Left colon (tissue), 2 donors: ENCODE data around the gene ARHGAP23. TPM values are rescaled to one million over a fixed set of nuclear protein-coding genes. Genes with fewer than 3 reads are reported as not detected.

Experiments used
- ATAC-seq: fragments of 200-7000 bp; cut with Tn5 transposase; one replicate; pipeline ENCODE4 v1.9.1; 2020; ENCODE audit warnings: mild to moderate bottlenecking, moderate library complexity
- DNase-seq, 2 donors: peaks; one replicate each; pipeline ENCODE4 v3.0.0-alpha.2; 2020
- intact Hi-C, 2 donors: fragments of 100-400 bp; cut with DNase I in 1 of 2; cut with micrococcal nuclease in 1 of 2; formaldehyde crosslinking; loops; one replicate each; pipeline versions ENCODE4 v1.11.2 to v1.14.0; 2022; cut with DNase I, micrococcal nuclease
- total RNA-seq, 2 donors: library from RNA; stranded (reverse); fragmentation: NEBNext Ultra II Directional; extraction: Animal tissue kit (Norgen Biotek cat#: 25700); gene quantifications; one replicate each; pipeline ENCODE4 v1.2.1, GENCODE V29; 2021
- donor health status: DM: no; HTN: no; CAD: no.
- donor health status: DM: yes; HTN: yes; CAD: no.

ARHGAP23 gene
- total RNA-seq, 2 donors from 2014 or later, result 3.9 to 11.3 TPM

DNA sequence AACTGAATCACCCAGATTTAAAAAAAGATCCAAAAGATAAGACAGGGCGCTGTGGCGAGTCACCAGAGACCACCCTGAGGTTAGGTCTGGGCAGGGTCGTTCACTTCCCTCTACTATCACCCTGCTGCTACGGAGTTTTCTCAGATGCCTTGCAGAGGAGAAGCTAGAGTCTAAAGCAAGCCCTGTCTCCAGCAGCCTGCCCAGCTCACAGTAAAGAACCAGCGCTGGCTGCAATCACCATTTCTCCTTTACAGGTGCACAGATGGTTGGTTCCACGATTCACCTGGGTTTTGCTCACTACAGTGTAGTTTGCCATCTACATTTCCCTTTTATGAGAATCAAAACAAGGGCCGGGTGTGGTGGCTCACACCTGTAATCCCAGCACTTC, 106.2 kb downstream of the ARHGAP23 start:
- intact Hi-C loops, result no loop called here
- ATAC-seq (no peak), DNase-seq (no peak)

- intact Hi-C loops, result no loop called here
These were observed 107.6 kb downstream of the ARHGAP23 start for GRCh38 chr17:38535886-38536285.

DNA sequence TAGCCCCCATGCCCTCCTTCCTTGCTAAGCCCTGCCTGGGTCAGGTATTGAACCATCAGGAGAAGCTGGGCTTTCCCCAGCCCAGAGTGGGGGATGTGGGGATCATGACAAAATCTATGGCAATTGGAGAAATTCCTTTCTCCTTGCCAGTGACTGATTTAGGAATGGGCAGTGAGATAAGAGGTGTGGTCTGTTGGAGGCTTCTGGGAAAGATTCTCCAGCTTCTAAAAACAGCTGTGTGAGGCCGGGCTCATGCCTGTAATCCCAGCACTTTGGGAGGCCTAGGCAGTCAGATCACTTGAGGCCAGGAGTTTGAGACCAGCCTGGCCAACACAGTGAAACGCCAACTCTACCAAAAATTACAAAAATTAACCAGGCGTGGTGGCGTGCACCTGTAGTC, 108.4 kb downstream of the ARHGAP23 start:
- no peak for ATAC-seq
- no peak for DNase-seq
- intact Hi-C loops, result no loop called here

More at GRCh38 chr17:38535886-38536285, 107.6 kb downstream of the ARHGAP23 start:
- ATAC-seq (no peak), DNase-seq (no peak)

GRCh38 chr17:38538906-38539305, 110.6 kb downstream of the ARHGAP23 start:
- ATAC-seq, result peak; percentile 88

DNA sequence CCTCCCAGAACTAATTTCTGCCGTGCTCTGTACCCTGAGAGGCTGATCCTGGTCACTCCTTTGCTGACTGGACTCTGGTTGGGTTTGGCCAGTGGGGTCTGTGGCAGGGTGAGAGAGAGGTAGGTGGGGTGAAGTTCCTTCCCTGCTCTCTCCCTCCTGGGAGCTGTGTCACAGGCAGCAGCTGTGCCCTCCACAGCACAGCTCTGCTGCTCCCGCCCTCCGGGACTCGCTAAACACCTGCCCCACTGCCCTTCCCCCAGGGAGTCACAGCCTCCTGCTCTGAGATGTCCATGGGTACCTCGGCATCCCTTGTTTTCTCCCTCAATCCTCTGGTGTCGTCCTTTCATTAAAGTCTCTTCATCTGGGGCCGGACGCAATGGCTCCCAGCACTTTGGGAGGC, 111.1 kb downstream of the ARHGAP23 start:
- intact Hi-C loops, result no loop called here
- no peak for DNase-seq
- peak; percentile 27 for ATAC-seq

More at GRCh38 chr17:38538906-38539305, 110.6 kb downstream of the ARHGAP23 start:
- intact Hi-C loops, result no loop called here
- no peak for DNase-seq

DNA sequence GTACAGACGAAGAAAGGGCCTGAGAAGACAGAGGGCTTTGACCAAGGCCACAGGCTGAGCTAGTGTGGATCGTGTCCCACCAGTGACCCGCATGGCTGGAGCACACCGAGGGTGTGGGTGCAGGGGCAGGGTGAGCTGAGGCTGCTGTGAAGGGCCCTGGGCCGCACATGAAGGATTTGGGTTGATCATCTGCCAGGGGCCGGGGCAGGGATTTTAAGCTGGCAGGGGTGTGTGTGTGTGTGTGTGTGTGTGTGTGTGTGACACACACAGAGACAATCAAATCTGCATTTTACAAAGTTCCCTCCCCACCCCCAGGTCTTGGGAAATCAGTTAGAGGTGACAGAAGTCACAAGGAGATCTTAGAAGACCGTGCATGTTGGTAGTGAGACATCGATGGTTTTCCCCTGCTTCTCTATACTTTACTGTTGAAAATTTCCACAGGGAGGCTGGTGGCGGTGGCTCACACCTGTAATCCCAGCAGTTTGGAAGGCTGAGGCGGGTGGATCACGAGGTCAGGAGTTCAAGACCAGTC, 112.3 kb downstream of the ARHGAP23 start:
- intact Hi-C loops, result no loop called here
- ATAC-seq (no peak), DNase-seq (no peak)

GRCh38 chr17:38541281-38541680, 113.0 kb downstream of the ARHGAP23 start:
- DNase-seq, result no peak
- intact Hi-C loops, result no loop called here
- no peak for ATAC-seq

DNA sequence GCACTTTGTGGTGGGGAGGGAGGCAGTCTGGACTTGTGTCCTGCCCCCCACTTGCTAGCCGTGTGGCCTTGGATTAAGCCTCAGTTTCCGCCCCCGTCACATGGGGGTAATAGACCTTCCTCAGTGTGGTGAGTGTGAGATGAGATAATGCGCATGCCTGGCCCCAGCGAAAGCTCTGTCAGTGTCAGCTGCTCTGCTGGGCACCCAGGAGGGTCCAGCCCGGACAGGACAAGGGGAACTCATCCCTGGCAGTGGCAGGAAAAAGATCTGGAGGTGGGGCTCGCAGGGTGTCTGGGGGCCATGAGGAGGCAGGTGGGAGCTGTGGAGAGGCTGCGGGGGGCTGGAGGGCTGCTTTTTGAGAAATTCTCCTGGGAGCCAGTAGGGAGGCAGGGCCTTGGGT, 114.0 kb downstream of the ARHGAP23 start:
- no peak for ATAC-seq
- intact Hi-C loops, result no loop called here
- DNase-seq, result no peak

DNA sequence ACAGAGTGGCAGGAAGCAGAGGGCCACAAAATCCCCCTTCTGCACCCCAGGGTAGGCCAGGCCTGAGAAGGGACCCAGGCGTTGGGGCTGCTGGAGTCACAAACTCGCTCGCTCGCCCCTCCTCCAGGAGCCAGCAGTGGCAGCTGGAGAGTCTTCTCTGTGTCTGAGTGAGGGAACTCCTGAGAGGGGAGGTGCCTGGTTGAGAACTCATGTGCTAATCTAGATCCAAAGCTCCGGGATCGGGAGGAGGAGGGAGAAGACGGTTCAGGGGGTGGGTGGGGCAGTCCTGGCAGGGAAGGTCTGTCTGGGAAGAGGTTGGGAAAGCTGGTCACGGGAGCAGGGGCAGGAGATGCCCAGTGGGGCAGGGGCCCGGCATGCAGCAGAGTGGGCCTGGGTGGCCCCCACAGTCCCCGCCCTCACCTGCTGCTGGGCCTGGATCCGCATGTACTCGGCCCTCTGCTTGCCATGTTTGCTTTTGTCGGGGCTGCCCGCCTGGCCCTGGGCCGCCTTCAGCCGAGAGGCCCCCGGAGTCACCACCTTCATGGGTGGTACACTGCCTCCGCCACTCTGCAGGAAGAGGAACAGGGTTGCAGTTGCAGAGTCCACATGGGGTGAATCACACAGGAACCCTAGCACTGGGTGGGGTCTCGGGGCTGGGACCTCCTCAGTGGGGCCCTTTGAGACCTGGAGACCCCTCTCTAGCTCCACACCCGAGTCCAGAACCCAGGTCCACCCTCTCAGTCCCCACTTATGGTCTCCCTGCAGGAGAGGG, 115.3 kb downstream of the ARHGAP23 start:
- ATAC-seq (no peak), DNase-seq (no peak)
- intact Hi-C loops, result no loop called here

DNA sequence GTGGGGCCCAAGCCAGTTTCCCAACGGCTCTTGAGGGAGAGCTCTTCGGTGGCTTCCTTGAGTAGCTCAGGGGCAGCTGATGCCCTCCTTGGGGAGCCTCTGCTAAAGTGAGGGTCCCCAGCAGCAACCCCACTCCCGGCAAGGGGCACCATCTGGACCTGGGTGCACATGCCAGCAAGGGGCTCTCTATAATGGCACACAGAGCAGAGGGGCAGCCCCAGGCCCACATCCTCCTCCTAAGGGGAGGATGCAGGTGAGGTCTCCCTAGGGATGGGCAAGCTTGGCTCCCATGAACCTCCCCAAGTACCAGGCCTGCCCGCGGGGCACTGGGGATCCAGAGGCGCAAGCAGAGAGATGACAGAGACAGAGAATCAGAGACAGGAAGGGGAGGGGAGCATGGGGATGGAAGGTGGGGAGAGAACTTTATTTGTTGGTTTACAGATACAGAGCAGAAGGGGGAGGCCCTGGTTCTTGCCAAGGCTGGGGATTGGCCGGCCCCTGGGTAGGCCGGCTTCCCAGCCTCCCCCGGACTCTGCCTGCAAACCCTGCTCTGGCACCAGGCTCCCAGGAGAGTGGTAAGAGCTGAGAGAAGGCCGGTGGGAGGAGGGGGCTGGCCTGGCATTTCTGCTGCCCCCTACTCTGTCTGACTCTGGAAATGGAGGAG, 116.0 kb downstream of the ARHGAP23 start:
- ATAC-seq (no peak), DNase-seq (no peak)
- intact Hi-C loops, result no loop called here

GRCh38 chr17:38544839-38545209, 116.6 kb downstream of the ARHGAP23 start:
- intact Hi-C loops, result no loop called here
- DNase-seq (no peak), ATAC-seq (no peak)

- no peak for DNase-seq
- intact Hi-C loops, result no loop called here
- ATAC-seq, result no peak
These were observed 117.4 kb downstream of the ARHGAP23 start for GRCh38 chr17:38545531-38546225.

GRCh38 chr17:38546396-38546795, 118.1 kb downstream of the ARHGAP23 start:
- intact Hi-C loops, result no loop called here

GRCh38 chr17:38547444-38547843, 119.2 kb downstream of the ARHGAP23 start:
- DNase-seq, result no peak
- no peak for ATAC-seq
- intact Hi-C loops, result no loop called here

More at GRCh38 chr17:38546396-38546795, 118.1 kb downstream of the ARHGAP23 start:
- DNase-seq (no peak), ATAC-seq (no peak)

GRCh38 chr17:38549285-38549684, 121.0 kb downstream of the ARHGAP23 start:
- ATAC-seq, result no peak
- intact Hi-C loops, result no loop called here
- no peak for DNase-seq

- intact Hi-C loops, result no loop called here
- DNase-seq, result no peak
- no peak for ATAC-seq
These were observed 122.4 kb downstream of the ARHGAP23 start for GRCh38 chr17:38550661-38551060.

DNA sequence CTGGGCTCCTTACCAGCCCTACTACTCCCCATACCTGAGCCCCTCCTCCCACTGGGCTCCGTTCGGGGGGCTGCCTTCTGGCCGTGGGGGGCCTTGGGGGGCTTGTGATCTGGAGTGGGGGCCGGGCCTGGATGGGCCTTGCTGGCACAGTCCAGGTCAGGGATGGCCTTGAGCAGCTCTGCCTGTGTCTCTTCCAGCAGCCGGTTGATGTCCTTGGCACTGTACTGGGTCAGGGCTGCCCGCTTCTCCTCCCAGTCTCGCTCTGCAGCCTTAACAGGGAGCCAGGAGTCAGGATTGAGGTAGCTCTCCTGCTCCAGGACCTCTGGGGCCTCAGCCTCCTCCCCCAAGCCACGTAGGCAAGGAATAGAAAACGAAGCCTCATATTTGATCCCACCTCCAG, 122.9 kb downstream of the ARHGAP23 start:
- ATAC-seq, result no peak
- intact Hi-C loops, result no loop called here
- no peak for DNase-seq

DNA sequence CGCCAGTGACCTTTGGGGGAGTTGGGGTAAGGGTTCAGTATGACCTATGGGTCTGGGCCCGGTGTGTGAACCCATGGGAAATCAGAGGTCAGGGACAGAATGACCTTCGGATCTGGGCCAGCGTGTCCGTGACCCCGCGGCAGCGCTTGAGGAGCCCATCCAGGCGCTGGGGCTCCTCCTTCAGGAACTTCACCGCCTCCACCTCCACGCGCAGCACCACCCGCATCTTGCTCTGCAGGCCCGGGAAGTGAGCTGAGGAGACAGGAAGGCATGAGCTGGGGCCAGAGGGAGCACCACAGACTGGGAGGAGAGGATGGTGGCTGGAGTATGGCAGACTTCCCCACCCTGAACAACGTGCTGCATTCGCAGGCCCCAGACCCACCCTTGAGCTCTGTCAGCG, 124.1 kb downstream of the ARHGAP23 start:
- ATAC-seq (no peak), DNase-seq (no peak)
- intact Hi-C loops, result no loop called here

GRCh38 chr17:38554430-38555350, 126.4 kb downstream of the ARHGAP23 start:
- ATAC-seq (no peak), DNase-seq (no peak)
- intact Hi-C loops, result loop anchor here in 1 of 2 donors (5.0 kb wide), 1 partner anchor 113 kb away; no protein-coding TSS in a partner anchor
